ENCODE measurements around the gene TXK. TPM values are rescaled to one million over a fixed set of nuclear protein-coding genes. Genes with fewer than 3 reads are reported as not detected.

TXK gene
- total RNA-seq, 4 donors from 2014 or later = 1.7 to 5.2 (median 3.5) TPM

DNA sequence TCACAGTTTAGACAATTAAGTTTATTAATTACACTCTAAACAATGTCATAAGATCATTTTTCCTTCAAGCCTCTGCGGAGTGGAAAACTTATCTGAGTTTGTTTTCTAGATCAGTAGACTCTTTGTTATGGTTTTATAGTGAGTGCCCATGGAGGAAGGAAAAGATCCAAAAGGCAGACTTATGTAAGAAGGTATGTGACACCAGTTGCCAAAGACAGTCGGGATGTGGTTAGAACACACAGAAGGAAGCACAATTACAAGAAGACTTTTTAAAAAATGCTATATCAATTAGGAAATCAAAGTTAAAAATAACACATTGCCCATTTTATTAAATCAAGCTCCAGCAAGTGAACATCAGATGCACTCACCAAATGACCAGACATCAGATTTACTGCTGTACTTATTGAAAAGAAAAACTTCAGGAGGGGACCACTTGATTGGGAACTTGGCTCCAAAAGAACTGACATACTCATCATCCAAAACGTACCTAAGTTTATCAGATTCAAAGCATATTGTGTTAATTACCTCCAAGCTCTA lies 60.4 kb downstream of the TXK start:
- no peaks in the 10 kb centered on the region for H3K9me3 ChIP-seq
- H3K27ac ChIP-seq = no peak overlapping the region
- intact Hi-C loops (cut with DNase I) = no loop called here
- H3K4me3 ChIP-seq = no peak overlapping the region
- no peaks in the 10 kb centered on the region for H3K4me1 ChIP-seq
- WGBS, 2 donors = 52% methylated on average over 3 of the region's 3 CpGs
- no peaks in the 10 kb centered on the region for H3K36me3 ChIP-seq
- DNase-seq = no peak
- no peak for TF ChIP-seq POLR2A (IDR thresholded peaks at IDR 0.05)
- TF ChIP-seq, protein P1, sequence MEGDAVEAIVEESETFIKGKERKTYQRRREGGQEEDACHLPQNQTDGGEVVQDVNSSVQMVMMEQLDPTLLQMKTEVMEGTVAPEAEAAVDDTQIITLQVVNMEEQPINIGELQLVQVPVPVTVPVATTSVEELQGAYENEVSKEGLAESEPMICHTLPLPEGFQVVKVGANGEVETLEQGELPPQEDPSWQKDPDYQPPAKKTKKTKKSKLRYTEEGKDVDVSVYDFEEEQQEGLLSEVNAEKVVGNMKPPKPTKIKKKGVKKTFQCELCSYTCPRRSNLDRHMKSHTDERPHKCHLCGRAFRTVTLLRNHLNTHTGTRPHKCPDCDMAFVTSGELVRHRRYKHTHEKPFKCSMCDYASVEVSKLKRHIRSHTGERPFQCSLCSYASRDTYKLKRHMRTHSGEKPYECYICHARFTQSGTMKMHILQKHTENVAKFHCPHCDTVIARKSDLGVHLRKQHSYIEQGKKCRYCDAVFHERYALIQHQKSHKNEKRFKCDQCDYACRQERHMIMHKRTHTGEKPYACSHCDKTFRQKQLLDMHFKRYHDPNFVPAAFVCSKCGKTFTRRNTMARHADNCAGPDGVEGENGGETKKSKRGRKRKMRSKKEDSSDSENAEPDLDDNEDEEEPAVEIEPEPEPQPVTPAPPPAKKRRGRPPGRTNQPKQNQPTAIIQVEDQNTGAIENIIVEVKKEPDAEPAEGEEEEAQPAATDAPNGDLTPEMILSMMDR (IDR thresholded peaks at IDR 0.05) = no peak
- no peaks in the 10 kb centered on the region for H3K27me3 ChIP-seq

DNA sequence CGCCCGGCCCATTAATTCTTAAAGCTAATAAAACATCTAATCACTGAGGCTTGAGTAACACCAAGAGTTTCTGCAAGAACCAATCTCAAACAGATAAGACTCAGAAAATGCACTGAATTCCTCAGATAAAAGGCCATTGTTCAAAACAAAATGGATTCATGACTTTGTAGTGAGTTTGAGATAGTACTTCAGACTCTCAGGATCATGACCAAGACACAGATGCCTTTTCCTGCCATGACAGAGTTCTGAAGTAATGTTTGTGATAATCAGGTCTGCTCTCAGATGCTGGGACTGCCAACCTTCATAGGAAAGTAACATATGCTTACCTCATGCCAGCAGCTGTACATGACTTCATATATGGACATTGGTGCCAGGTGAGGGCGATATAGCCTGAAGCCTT lies 62.9 kb downstream of the TXK start:
- no peaks in the 10 kb centered on the region for H3K27me3 ChIP-seq
- H3K4me3 ChIP-seq = no peak overlapping the region
- no peaks in the 10 kb centered on the region for H3K9me3 ChIP-seq
- no peaks in the 10 kb centered on the region for H3K4me1 ChIP-seq
- DNase-seq = no peak
- TF ChIP-seq, protein P1 (IDR thresholded peaks at IDR 0.05) = no peak
- no peak for TF ChIP-seq POLR2A (IDR thresholded peaks at IDR 0.05)
- H3K27ac ChIP-seq = no peak overlapping the region
- intact Hi-C loops (cut with DNase I) = no loop called here
- H3K36me3 ChIP-seq = no peaks in the 10 kb centered on the region
- WGBS, 2 donors = 67 to 86% methylated on average over 1 to 3 of the region's 3 CpGs

DNA sequence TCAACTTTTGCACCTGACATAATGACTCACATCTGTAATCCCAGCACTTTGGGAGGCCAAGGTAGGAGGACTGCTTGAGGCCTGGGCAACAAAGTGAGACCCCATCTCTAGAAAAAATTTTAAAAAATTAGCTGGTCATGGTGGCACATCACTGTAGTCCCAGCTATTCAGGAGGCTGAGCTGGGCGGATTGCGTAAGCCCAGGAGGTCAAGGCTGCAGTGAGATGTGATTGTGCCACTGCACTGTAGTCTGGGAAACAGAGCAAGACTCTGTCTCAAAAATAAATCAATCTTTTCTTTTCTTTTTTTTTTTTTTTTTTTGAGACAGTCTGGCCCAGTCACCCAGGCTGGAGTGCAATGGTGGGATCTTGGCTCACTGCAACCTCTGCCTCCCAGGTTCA lies 65.0 kb downstream of the TXK start:
- intact Hi-C loops (cut with DNase I) = no loop called here

DNA sequence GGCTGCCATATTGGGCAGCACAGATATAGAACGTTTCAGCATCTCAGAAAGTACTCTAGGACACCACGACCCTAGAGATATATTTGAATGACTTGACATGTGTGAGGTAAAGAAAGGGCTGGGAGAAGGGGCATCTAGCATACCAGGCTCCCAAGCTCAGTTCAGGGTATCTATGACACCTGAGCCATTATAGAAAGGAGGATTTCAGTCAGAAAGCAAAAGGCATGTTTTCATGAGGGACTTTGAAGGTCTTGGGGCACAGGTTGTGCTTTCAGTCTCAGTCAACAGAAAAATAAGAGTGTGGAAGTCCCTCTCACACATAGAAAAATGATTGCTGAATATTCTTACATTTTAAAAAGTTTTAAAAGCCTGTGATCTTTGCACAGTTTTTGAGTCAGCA lies 65.9 kb downstream of the TXK start:
- H3K4me3 ChIP-seq = no peak overlapping the region
- WGBS, 2 donors = 63 to 68% methylated on average over 2 of the region's 2 CpGs
- no peaks in the 10 kb centered on the region for H3K4me1 ChIP-seq
- intact Hi-C loops (cut with DNase I) = no loop called here
- TF ChIP-seq POLR2A (IDR thresholded peaks at IDR 0.05) = no peak
- TF ChIP-seq, protein P1 (IDR thresholded peaks at IDR 0.05) = no peak
- H3K27me3 ChIP-seq = no peaks in the 10 kb centered on the region
- H3K36me3 ChIP-seq = no peaks in the 10 kb centered on the region
- no peak for DNase-seq
- no peaks in the 10 kb centered on the region for H3K9me3 ChIP-seq
- no peak overlapping the region for H3K27ac ChIP-seq

More for the DNA sequence above, 65.0 kb downstream of the TXK start:
- no peak overlapping the region for H3K27ac ChIP-seq
- DNase-seq = no peak
- H3K4me3 ChIP-seq = no peak overlapping the region
- no peaks in the 10 kb centered on the region for H3K27me3 ChIP-seq
- 45 to 50% methylated on average over 2 of the region's 2 CpGs for WGBS, 2 donors
- H3K9me3 ChIP-seq = no peaks in the 10 kb centered on the region
- TF ChIP-seq, protein P1 (IDR thresholded peaks at IDR 0.05) = no peak
- no peak for TF ChIP-seq POLR2A (IDR thresholded peaks at IDR 0.05)
- H3K36me3 ChIP-seq = no peaks in the 10 kb centered on the region
- H3K4me1 ChIP-seq = no peaks in the 10 kb centered on the region

DNA sequence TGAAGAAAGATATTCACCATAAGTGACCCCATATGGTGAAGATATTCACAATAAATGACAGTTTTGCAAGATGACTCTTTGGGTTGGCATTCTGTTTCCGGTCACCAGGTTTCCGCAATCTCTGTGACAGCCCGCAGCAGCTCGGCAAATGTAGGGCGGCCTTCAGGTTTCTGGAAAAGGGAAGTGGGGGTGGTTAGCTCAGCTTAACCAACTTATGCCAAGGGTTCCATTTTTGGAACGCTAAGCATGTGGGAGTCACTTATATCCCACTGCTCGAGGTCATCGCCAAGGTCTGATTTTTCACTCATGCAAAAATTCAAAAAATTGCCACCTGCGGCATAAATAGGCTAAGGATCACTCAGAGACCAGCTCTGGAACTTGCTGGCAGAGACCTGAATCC lies 66.5 kb downstream of the TXK start:
- H3K27me3 ChIP-seq = no peaks in the 10 kb centered on the region
- TF ChIP-seq, protein P1 (IDR thresholded peaks at IDR 0.05) = no peak
- no peak for TF ChIP-seq POLR2A (IDR thresholded peaks at IDR 0.05)
- H3K4me3 ChIP-seq = no peak overlapping the region
- 79 to 94% methylated on average over 7 to 9 of the region's 9 CpGs for WGBS, 2 donors
- no peak for DNase-seq
- no peaks in the 10 kb centered on the region for H3K4me1 ChIP-seq
- no peaks in the 10 kb centered on the region for H3K9me3 ChIP-seq
- H3K36me3 ChIP-seq = no peaks in the 10 kb centered on the region
- no peak overlapping the region for H3K27ac ChIP-seq
- intact Hi-C loops (cut with DNase I) = no loop called here
